BLaER1 (cell line): ENCODE data around the gene NVL.

Experiments used
- H3K27ac ChIP-seq: shearing (Covaris generic); formaldehyde crosslinking; 2 replicates; pipeline ENCODE4 v1.8.1; 2022
- H3K27me3 ChIP-seq: shearing (Covaris generic); formaldehyde crosslinking; 2 replicates; pipeline ENCODE4 v1.8.1; 2022
- H3K36me3 ChIP-seq: shearing (Covaris generic); formaldehyde crosslinking; 2 replicates; pipeline ENCODE4 v1.8.1; 2022
- H3K4me1 ChIP-seq: shearing (Covaris generic); formaldehyde crosslinking; 2 replicates; pipeline ENCODE4 v1.8.1; 2022
- H3K4me2 ChIP-seq: shearing (Covaris generic); formaldehyde crosslinking; 2 replicates; pipeline ENCODE4 v1.8.1; 2022
- H3K4me3 ChIP-seq: shearing (Covaris generic); formaldehyde crosslinking; 2 replicates; pipeline ENCODE4 v1.8.1; 2022
- H3K9ac ChIP-seq: shearing (Covaris generic); formaldehyde crosslinking; 2 replicates; pipeline ENCODE4 v1.8.1; 2022
- H3K9me3 ChIP-seq: shearing (Covaris generic); formaldehyde crosslinking; 2 replicates; pipeline ENCODE4 v1.8.1; 2022
- H4K20me1 ChIP-seq: shearing (Covaris generic); formaldehyde crosslinking; 2 replicates; pipeline ENCODE4 v1.8.1; 2022
- Cebpa-rat ChIP-seq: shearing (Covaris generic); IDR thresholded peaks from 2 replicates; pipeline ENCODE4 v1.8.1; 2022

NVL gene

DNA sequence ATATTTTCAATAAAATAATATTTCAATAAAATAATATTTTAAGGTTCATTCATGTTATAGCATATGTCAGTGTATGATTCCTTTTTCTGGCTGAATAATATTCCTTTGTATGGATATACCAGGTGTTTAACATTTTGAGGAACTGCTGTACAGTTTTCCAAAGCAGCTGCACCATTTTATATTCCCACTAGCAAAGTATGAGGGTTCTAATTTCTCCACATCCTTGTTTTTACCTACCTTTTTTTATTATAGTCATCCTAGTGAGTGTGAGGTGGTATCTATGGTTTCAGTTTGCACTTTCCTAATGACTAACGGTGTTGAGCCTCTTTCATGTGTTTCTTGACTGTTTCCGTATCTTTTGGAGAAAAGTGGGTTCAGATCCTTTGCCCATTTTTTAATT, 141.7 kb downstream of the NVL start:
- TF ChIP-seq Cebpa-rat: no peak
- Histone ChIP-seq H3K27me3 (no peaks in the 10 kb centered on the region), H3K9me3 (peaks cover 12% of the 10 kb centered on the region; the same call in 1 of the 2 replicates), H3K4me2 (no peak overlapping the region), H3K9ac (no peak overlapping the region), H3K36me3 (peaks cover 71% of the 10 kb centered on the region), H3K4me3 (no peak overlapping the region), H3K4me1 (peaks cover 24% of the 10 kb centered on the region), H3K27ac (no peak overlapping the region), H4K20me1 (peaks cover 56% of the 10 kb centered on the region)

DNA sequence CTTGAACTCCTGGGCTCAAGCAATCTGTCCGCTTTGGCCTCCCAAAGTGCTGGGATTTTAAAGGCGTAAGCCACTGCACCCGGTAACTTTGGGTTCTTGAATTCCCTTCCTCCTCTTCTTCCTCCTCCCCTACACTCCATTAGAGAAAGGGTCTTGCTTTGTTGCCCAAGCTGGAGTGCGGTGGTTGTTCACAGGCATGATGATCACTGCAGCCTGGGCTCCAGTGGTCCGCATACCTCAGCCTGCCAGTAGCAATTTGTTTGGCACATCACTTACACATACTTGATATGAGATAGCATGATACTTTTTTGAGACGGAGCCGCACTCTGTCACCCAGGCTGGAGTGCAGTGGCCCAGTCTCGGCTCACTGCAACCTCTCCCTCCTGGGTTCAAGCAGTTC, 144.8 kb downstream of the NVL start:
- Histone ChIP-seq H3K9me3 (peaks cover 12% of the 10 kb centered on the region; the same call in 1 of the 2 replicates), H3K4me1 (peaks cover 38% of the 10 kb centered on the region), H3K27ac (no peak overlapping the region), H3K9ac (no peak overlapping the region), H3K27me3 (no peaks in the 10 kb centered on the region), H4K20me1 (peaks cover 50% of the 10 kb centered on the region), H3K4me3 (no peak overlapping the region), H3K36me3 (peaks cover 42% of the 10 kb centered on the region), H3K4me2 (peak overlapping the region; percentile 86)
- no peak for TF ChIP-seq Cebpa-rat

DNA sequence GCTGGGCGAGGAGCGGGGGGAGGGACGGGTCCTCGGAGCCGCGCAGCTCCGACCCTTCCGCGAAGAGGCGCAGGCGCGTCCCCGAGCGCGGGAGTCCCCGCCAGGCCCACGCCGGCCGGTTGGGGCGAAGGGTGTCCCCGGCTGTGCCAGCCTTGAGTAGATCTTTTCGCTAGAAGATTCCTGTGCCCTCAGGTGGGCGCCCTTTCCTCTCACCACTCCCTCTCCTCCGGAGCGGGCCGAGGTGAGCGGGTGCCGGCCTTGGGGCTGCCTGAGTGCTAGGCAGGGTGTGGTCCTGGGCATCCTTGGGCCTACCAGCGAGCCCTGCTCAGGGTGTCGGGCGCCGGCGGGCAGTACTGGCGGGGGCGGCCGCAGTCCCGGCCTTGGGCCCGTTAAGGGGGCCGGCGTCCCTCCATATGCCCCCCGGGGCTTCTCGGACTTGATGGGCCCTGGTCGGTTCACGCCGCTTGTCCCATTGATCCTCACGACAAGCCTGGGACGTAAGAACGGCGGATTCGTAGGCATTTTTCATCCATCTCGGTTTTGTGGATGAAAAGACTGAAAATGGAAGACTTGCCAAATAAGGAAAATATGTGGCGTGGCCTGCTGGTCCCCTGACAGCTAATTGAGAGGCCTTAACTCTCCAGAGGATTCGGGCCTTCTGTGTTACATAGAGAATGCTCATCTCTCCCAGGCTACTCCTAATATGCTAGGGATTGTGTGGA, 146.2 kb downstream of the NVL start:
- Histone ChIP-seq H4K20me1 (peaks cover 35% of the 10 kb centered on the region), H3K36me3 (peaks cover 34% of the 10 kb centered on the region), H3K9ac (peak overlapping the region; percentile 94), H3K4me3 (peak overlapping the region; percentile 98), H3K9me3 (peaks cover 12% of the 10 kb centered on the region; the same call in 1 of the 2 replicates), H3K4me2 (peak overlapping the region; percentile 86), H3K4me1 (peaks cover 42% of the 10 kb centered on the region), H3K27ac (peak overlapping the region; percentile 91), H3K27me3 (no peaks in the 10 kb centered on the region)
- TF ChIP-seq Cebpa-rat: no peak

DNA sequence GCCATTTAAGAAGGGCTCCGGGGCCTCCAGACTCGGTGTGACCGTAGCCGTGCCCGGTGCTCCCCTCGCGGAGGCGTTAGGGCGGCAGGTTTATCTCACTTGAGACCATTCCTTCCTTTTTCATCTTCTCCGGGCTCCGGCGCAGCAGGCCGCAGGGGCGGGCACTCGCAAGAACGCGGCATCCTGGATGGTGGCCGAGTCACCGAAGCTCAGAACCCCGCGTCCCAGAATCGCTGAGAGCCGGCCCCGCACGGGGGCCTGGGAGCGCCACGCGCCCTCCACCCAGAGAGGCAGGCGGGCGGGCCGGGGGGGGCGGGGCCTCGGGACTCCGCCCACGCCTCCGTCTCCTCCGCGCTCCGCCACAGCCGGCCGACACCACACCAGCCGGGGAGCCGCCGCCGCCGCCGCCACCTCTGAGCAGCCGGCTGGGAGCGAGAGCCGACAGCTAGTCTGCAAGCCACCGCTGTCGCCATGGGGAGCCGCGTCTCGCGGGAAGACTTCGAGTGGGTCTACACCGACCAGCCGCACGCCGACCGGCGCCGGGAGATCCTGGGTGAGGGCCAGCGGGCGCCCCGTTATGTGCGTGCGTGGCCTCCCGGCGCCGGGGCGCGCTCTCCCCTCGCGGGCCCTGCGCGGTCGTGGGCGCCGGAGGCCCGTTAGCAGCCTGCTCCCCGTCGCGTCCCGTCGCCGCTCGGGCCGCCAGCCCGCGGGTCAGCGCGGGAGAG, 146.9 kb downstream of the NVL start, which contains the start of gene DEGS1:
Gene DEGS1, plus strand, starts transcription at position 375 of the 725 bp plus-strand sequence. Its CDS starts 97 bp downstream, at position 472.
- H3K4me3 ChIP-seq: peak within 1 kb of the TSS; percentile 98
- no peak for TF ChIP-seq Cebpa-rat
- peak within 1 kb of the TSS; percentile 94 for H3K9ac ChIP-seq
- H3K36me3 ChIP-seq: peaks cover 31% of the 10 kb centered on the region
- peaks cover 42% of the 10 kb centered on the region for H3K4me1 ChIP-seq
- H4K20me1 ChIP-seq: peaks cover 28% of the 10 kb centered on the region
- H3K9me3 ChIP-seq: peaks cover 9% of the 10 kb centered on the region; the same call in 1 of the 2 replicates
- peak within 1 kb of the TSS; percentile 91 for H3K27ac ChIP-seq
- H3K27me3 ChIP-seq: no peaks in the 10 kb centered on the region
- H3K4me2 ChIP-seq: peak within 1 kb of the TSS; percentile 86

- H3K36me3 ChIP-seq: peaks cover 23% of the 10 kb centered on the region
- H3K9ac ChIP-seq: peak overlapping the region; percentile 94
- peaks cover 2% of the 10 kb centered on the region; the same call in 1 of the 2 replicates for H3K9me3 ChIP-seq
- TF ChIP-seq Cebpa-rat: 0 out of 2 replicates have a peak, but pooled peaks have one; percentile 55
- peaks cover 42% of the 10 kb centered on the region for H3K4me1 ChIP-seq
- H3K4me2 ChIP-seq: peak overlapping the region; percentile 86
- H3K27me3 ChIP-seq: no peaks in the 10 kb centered on the region
- peak overlapping the region; percentile 91 for H3K27ac ChIP-seq
- peaks cover 24% of the 10 kb centered on the region for H4K20me1 ChIP-seq
- H3K4me3 ChIP-seq: peak overlapping the region; percentile 98
These were observed 147.7 kb downstream of the NVL start for GRCh38 chr1:224182057-224182865.

DNA sequence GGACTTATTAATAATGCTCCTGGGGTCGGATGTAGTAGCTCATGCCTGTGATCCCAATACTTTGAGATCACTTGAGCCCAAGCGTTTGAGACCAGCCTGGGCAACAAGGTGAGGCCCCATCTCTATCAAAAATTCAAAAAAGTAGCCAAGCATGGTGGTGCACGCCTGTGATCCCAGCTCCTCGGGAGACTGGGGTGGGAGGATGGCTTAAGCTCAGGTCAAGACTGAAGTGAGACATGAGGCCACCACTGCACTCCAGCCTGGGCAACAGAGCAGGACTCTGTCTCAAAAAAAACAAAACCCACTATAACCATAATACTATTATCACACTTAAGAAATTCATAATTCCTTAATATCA, 148.5 kb downstream of the NVL start:
- Histone ChIP-seq H3K36me3 (peaks cover 15% of the 10 kb centered on the region), H3K9ac (no peak overlapping the region), H3K4me1 (peaks cover 42% of the 10 kb centered on the region), H3K4me2 (peak overlapping the region; percentile 86; the same call in 1 of the 2 replicates), H3K27me3 (no peaks in the 10 kb centered on the region), H4K20me1 (peaks cover 24% of the 10 kb centered on the region), H3K4me3 (no peak overlapping the region), H3K27ac (no peak overlapping the region), H3K9me3 (no peaks in the 10 kb centered on the region)
- TF ChIP-seq Cebpa-rat: no peak

DNA sequence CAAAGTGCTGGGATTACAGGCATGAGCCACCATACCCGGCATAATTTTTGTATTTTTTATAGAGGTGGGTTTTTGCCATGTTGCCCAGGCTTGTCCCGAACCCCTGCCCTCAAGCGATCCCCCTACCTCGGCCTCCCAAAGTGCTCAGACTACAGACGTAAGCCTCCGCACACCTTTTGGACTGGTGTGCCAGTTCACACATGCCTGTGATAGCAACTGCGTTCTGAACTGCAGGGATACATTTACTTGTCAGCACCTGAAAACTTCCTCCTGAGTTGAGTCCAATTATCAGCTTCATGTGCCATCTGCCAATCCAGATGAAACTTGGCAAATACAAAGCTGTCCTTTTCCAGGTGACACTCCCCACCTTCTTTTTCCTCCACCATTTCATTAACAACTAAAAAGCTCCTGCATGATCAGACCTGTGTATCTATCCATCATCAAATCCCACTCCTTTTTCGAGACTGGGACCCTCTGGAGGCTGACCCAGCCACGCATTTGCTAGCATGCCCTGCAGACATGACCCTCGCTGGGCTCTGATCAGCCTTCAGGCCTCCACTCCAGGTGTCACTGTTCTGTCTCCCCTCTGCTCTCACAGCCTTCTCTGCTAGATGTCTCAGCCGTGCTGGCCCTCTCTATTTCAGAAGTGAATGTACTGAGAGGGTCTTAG, 149.1 kb downstream of the NVL start:
- Histone ChIP-seq H3K9me3 (no peaks in the 10 kb centered on the region), H3K4me1 (peaks cover 37% of the 10 kb centered on the region), H3K9ac (no peak overlapping the region), H4K20me1 (peaks cover 19% of the 10 kb centered on the region), H3K36me3 (peaks cover 10% of the 10 kb centered on the region), H3K4me2 (no peak overlapping the region), H3K27me3 (no peaks in the 10 kb centered on the region), H3K4me3 (no peak overlapping the region), H3K27ac (no peak overlapping the region)
- no peak for TF ChIP-seq Cebpa-rat

DNA sequence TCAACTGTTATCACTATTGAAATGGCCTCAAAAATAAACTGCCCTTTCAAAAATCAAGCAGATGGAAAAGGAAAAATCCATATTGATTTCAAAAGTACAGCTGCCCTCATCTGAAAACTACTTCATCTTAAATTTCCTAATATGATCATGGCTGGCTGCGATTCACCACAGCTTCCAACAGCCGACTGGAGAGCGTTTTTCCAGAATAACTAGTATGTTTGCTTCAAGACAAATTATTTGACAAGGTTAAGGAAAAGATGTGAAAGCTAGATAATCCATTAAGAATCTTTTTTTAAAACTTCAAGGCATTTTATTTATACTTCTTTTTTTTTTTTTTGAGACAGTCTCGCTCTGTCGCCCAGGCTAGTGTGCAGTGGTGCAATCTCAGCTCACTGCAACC, 151.1 kb downstream of the NVL start:
- no peaks in the 10 kb centered on the region for H3K9me3 ChIP-seq
- no peak overlapping the region for H3K9ac ChIP-seq
- 0 out of 2 replicates have a peak, but pooled peaks cover 4% of the 10 kb centered on the region for H3K27me3 ChIP-seq
- peaks cover 18% of the 10 kb centered on the region for H3K4me1 ChIP-seq
- no peaks in the 10 kb centered on the region for H3K36me3 ChIP-seq
- no peaks in the 10 kb centered on the region; the same call in 1 of the 2 replicates for H4K20me1 ChIP-seq
- no peak for TF ChIP-seq Cebpa-rat
- no peak overlapping the region for H3K4me2 ChIP-seq
- H3K27ac ChIP-seq: no peak overlapping the region
- H3K4me3 ChIP-seq: no peak overlapping the region
